GOT3 (cell line): Measurements from ENCODE around the gene GPR152.

ENCODE experiments used
- DNase-seq: peaks from one replicate; lab custom pipeline; 2025; ENCODE audit warnings: mixed read lengths; lab: John Stamatoyannopoulos, UW

The GPR152 gene

GRCh38 chr11:67465189-67465510, 12.6 kb upstream of the GPR152 start:
- DNase-seq: no peak

GRCh38 chr11:67464411-67465188, 12.1 kb upstream of the GPR152 start:
- DNase-seq: no peak

- no peak for DNase-seq
Measured at GRCh38 chr11:67463680-67464410, 11.3 kb upstream of the GPR152 start.

- no peak for DNase-seq
Measured at GRCh38 chr11:67463186-67463585, 10.7 kb upstream of the GPR152 start.

- DNase-seq: no peak
Measured at GRCh38 chr11:67458266-67458665, 5.7 kb upstream of the GPR152 start.

GRCh38 chr11:67457453-67457852, 4.9 kb upstream of the GPR152 start:
- no peak for DNase-seq

GRCh38 chr11:67456068-67456705, 3.7 kb upstream of the GPR152 start:
- DNase-seq: no peak

GRCh38 chr11:67455054-67455453, 2.5 kb upstream of the GPR152 start, which contains the start of gene CABP4:
TSS of gene CABP4 (plus strand) at chr11:67455354. CDS start at chr11:67455424, 70 bp downstream.
- no peak for DNase-seq

- DNase-seq: no peak
Measured at GRCh38 chr11:67453816-67454732, 1.5 kb upstream of the GPR152 start.

GRCh38 chr11:67451658-67451976, 912 bp downstream of the GPR152 start:
- DNase-seq: no peak

GRCh38 chr11:67450796-67451657, 1.5 kb downstream of the GPR152 start:
- no peak for DNase-seq

- no peak for DNase-seq
Measured at GRCh38 chr11:67449116-67449844, 3.2 kb downstream of the GPR152 start.

GRCh38 chr11:67448220-67448609, 4.3 kb downstream of the GPR152 start:
- no peak for DNase-seq

- DNase-seq: no peak
Measured at GRCh38 chr11:67445515-67445914, 7.0 kb downstream of the GPR152 start.

GRCh38 chr11:67442504-67443404, 9.8 kb downstream of the GPR152 start:
- DNase-seq: no peak

GRCh38 chr11:67441731-67442351, 10.7 kb downstream of the GPR152 start:
- DNase-seq: no peak

- no peak for DNase-seq
Measured at GRCh38 chr11:67441098-67441563, 11.4 kb downstream of the GPR152 start.

- DNase-seq: no peak
Measured at GRCh38 chr11:67440229-67441097, 12.1 kb downstream of the GPR152 start.
